GM12891 (cell line): ENCODE results near the gene CD47.

Experiments
- POLR2A ChIP-seq: IDR thresholded peaks from 2 replicates; pipeline ENCODE4 v1.6.1; 2011; ENCODE audit warnings: low read depth, low read length, control low read depth
- POLR2AphosphoS5 ChIP-seq: IDR thresholded peaks from 2 replicates; pipeline ENCODE4 v1.6.1; 2011; ENCODE audit warnings: low read depth, low read length, control low read depth
- POU2F2 ChIP-seq: IDR thresholded peaks from 2 replicates; pipeline ENCODE4 v1.6.1; 2011; ENCODE audit warnings: low read depth, mild to moderate bottlenecking, control low read depth, low read length, moderate library complexity
- SPI1 ChIP-seq: IDR thresholded peaks from 2 replicates; pipeline ENCODE4 v1.6.1; 2011; ENCODE audit warnings: low read depth, low read length, control low read depth
- TAF1 ChIP-seq: IDR thresholded peaks from 2 replicates; pipeline ENCODE4 v1.6.1; 2011; ENCODE audit warnings: low read depth, low read length, control low read depth

GRCh38 chr3:108022256-108023150 lies 68.3 kb downstream of the CD47 start:
- TF ChIP-seq POLR2A (no peak), POLR2AphosphoS5 (no peak), TAF1 (no peak), SPI1 (no peak), POU2F2 (no peak)
